ENCODE results near the gene CFAP77. TPM values are rescaled to one million over a fixed set of nuclear protein-coding genes. Genes with fewer than 3 reads are reported as not detected.

Gene CFAP77
- polyA plus RNA-seq, 1 donor from 2014 or later, result not detected

DNA sequence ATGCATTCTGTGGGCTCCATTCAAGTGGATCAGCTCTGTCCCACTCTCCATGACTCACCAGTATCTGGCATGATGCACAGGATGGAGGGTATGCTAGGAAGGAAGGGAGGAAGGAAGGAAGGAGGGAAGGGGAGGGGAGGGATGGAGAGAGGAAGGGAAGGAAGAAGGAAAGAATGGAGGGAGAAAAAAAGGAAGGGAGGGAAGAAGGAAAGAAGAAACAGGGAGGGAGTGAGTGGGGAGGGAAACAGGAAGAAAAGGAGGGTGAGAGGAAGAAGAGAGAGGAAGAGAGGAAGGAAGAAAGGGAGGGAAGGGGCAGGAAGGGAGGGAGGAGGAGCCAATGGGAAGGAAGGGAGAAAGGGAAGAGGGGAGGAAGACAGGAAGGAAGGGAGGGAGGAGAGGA, 167.1 kb downstream of the CFAP77 start:
- no peak overlapping the region for H3K4me2 ChIP-seq (ENCODE audit: low read length)
- no peaks in the 10 kb centered on the region for H4K20me1 ChIP-seq (ENCODE audit: insufficient read depth)
- no peaks in the 10 kb centered on the region for H3F3A ChIP-seq (ENCODE audit: insufficient read depth, low read length, poor library complexity, severe bottlenecking)
- no peaks in the 10 kb centered on the region for H3K36me3 ChIP-seq (ENCODE audit: insufficient read depth, low read length)
- no peak overlapping the region for H3K27ac ChIP-seq (ENCODE audit: low read length)
- peaks cover 70% of the 10 kb centered on the region for H3K27me3 ChIP-seq (ENCODE audit: insufficient read depth, low read depth, low read length)
- H3K9me3 ChIP-seq (ENCODE audit: low read length), result no peaks in the 10 kb centered on the region
- H3K79me2 ChIP-seq (replicated peaks; ENCODE audit: insufficient read depth, low read length), result no peaks in the 10 kb centered on the region
- TF ChIP-seq SMC3 (conservative IDR thresholded peaks at IDR 0.05; ENCODE audit: poor library complexity), result no peak
- TF ChIP-seq, protein P1, sequence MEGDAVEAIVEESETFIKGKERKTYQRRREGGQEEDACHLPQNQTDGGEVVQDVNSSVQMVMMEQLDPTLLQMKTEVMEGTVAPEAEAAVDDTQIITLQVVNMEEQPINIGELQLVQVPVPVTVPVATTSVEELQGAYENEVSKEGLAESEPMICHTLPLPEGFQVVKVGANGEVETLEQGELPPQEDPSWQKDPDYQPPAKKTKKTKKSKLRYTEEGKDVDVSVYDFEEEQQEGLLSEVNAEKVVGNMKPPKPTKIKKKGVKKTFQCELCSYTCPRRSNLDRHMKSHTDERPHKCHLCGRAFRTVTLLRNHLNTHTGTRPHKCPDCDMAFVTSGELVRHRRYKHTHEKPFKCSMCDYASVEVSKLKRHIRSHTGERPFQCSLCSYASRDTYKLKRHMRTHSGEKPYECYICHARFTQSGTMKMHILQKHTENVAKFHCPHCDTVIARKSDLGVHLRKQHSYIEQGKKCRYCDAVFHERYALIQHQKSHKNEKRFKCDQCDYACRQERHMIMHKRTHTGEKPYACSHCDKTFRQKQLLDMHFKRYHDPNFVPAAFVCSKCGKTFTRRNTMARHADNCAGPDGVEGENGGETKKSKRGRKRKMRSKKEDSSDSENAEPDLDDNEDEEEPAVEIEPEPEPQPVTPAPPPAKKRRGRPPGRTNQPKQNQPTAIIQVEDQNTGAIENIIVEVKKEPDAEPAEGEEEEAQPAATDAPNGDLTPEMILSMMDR (IDR thresholded peaks at IDR 0.05; ENCODE audit: poor library complexity, severe bottlenecking), result no peak
- no peak overlapping the region for H3K9ac ChIP-seq (ENCODE audit: low read length)
- H3K9me2 ChIP-seq (ENCODE audit: insufficient read depth, low read length), result no peaks in the 10 kb centered on the region
- H3K4me3 ChIP-seq (ENCODE audit: low read length), result no peak overlapping the region
- no peak overlapping the region for H2AFZ ChIP-seq (ENCODE audit: low read depth, low read length)

DNA sequence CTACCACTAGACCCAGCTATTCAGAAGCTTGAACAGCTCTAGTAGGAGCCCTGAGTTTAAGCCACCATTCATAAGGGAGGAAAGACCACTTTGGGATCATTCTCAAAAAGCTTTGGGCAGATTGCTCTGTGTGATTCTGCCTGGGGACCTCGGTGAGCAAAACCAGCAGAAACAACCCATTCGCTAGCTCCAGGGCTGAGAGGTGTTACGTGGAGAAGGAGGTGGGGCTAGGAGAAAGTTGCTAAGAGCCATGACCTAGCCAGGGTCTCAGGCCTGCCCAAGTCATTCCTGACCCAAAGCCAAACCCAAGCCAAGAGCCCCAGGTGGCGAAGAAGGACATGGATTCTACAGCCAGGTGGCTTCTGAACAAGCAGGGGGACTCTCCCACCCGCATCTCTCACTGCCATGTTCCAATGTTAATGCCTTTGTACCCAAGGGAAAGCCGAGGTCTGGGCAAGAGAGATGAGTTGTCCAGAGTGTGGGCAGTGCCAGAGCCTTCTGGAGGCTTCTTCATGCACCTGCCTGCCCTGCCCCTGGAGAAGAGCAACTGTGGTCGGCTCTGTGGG, 168.4 kb downstream of the CFAP77 start:
- Histone ChIP-seq H3K9ac (ENCODE audit: low read length) (no peak overlapping the region), H3K9me3 (ENCODE audit: low read length) (no peaks in the 10 kb centered on the region), H4K20me1 (ENCODE audit: insufficient read depth) (no peaks in the 10 kb centered on the region), H3F3A (ENCODE audit: insufficient read depth, low read length, poor library complexity, severe bottlenecking) (no peaks in the 10 kb centered on the region), H3K4me3 (ENCODE audit: low read length) (no peak overlapping the region), H3K27me3 (ENCODE audit: insufficient read depth, low read depth, low read length) (peaks cover 84% of the 10 kb centered on the region), H3K27ac (ENCODE audit: low read length) (no peak overlapping the region), H3K4me2 (ENCODE audit: low read length) (no peak overlapping the region), H2AFZ (ENCODE audit: low read depth, low read length) (no peak overlapping the region), H3K79me2 (replicated peaks; ENCODE audit: insufficient read depth, low read length) (no peaks in the 10 kb centered on the region), H3K36me3 (ENCODE audit: insufficient read depth, low read length) (no peaks in the 10 kb centered on the region), H3K9me2 (ENCODE audit: insufficient read depth, low read length) (no peaks in the 10 kb centered on the region)
- TF ChIP-seq RAD21 (conservative IDR thresholded peaks at IDR 0.05), result no peak
- no peak for TF ChIP-seq EZH2 (IDR thresholded peaks at IDR 0.05; ENCODE audit: borderline replicate concordance, insufficient read depth, low read length, poor library complexity, severe bottlenecking)
- TF ChIP-seq EP300 (conservative IDR thresholded peaks at IDR 0.05; ENCODE audit: poor library complexity, severe bottlenecking), result no peak
- TF ChIP-seq TAF1 (IDR thresholded peaks at IDR 0.05; ENCODE audit: low read depth), result no peak
- no peak for TF ChIP-seq POLR2AphosphoS5 (IDR thresholded peaks at IDR 0.05)
- no peak for TF ChIP-seq REST (IDR thresholded peaks at IDR 0.05; ENCODE audit: borderline replicate concordance)
- TF ChIP-seq MXI1 (conservative IDR thresholded peaks at IDR 0.05; ENCODE audit: poor library complexity, severe bottlenecking), result no peak
- TF ChIP-seq, protein P1 (IDR thresholded peaks at IDR 0.05; ENCODE audit: poor library complexity, severe bottlenecking), result no peak
- no peak for TF ChIP-seq SMC3 (conservative IDR thresholded peaks at IDR 0.05; ENCODE audit: poor library complexity)
